DMS114 treated with DMSO at 0.1 percent for 48 hours (cell line): Measurements from ENCODE around the gene FAM53B.
"Not testable (repeated sequence)": the region's sequence is repeated elsewhere in the genome, so short reads cannot be mapped to it uniquely, and the experiment has no call there.

ENCODE experiments used
- DNase-seq: peaks from one replicate; lab custom pipeline; 2025; ENCODE audit not compliant: unreplicated experiment; lab: John Stamatoyannopoulos, UW

Gene FAM53B

GRCh38 chr10:124616836-124617130 is 127.4 kb downstream of the FAM53B start:
- DNase-seq: no peak

GRCh38 chr10:124616040-124616835 is 127.9 kb downstream of the FAM53B start:
- no peak for DNase-seq

GRCh38 chr10:124615259-124615658 is 128.9 kb downstream of the FAM53B start:
- no peak for DNase-seq

GRCh38 chr10:124614003-124614659 is 130.0 kb downstream of the FAM53B start:
- DNase-seq: no peak

GRCh38 chr10:124612611-124613498 is 131.3 kb downstream of the FAM53B start:
- DNase-seq: no peak

GRCh38 chr10:124611738-124612137 is 132.4 kb downstream of the FAM53B start:
- no peak for DNase-seq

- DNase-seq: not testable (repeated sequence)
Observed at GRCh38 chr10:124610851-124611250, 133.3 kb downstream of the FAM53B start.

- DNase-seq: not testable (repeated sequence)
Observed at GRCh38 chr10:124610186-124610585, 134.0 kb downstream of the FAM53B start.

GRCh38 chr10:124609698-124610097 is 134.5 kb downstream of the FAM53B start:
- peak; percentile 8 for DNase-seq

- no peak for DNase-seq
Observed at GRCh38 chr10:124608093-124608721, 136.0 kb downstream of the FAM53B start.

- DNase-seq: no peak
Observed at GRCh38 chr10:124607693-124608092, 136.5 kb downstream of the FAM53B start.

GRCh38 chr10:124606822-124607221 is 137.4 kb downstream of the FAM53B start:
- no peak for DNase-seq

GRCh38 chr10:124605856-124606812 is 138.0 kb downstream of the FAM53B start:
- no peak for DNase-seq

GRCh38 chr10:124605481-124605855 is 138.7 kb downstream of the FAM53B start:
- DNase-seq: no peak

GRCh38 chr10:124605001-124605370 is 139.2 kb downstream of the FAM53B start:
- DNase-seq: no peak

- DNase-seq: no peak
Observed at GRCh38 chr10:124604214-124605000, 139.8 kb downstream of the FAM53B start.

- no peak for DNase-seq
Observed at GRCh38 chr10:124603376-124604213, 140.6 kb downstream of the FAM53B start.

GRCh38 chr10:124602646-124603365 is 141.4 kb downstream of the FAM53B start:
- DNase-seq: no peak
